NB4 (cell line): Measurements from ENCODE around the gene CNTNAP2.

Source experiments
- CTCF ChIP-seq: IDR thresholded peaks from one replicate; pipeline ENCODE4 v1.5.1; 2012; ENCODE audit warnings: low read depth, low read length
- MAX ChIP-seq: IDR thresholded peaks from 2 replicates; pipeline ENCODE4 v1.6.1; 2011; ENCODE audit warnings: low read depth, low read length
- MYC ChIP-seq: IDR thresholded peaks from 2 replicates; pipeline ENCODE4 v1.6.1; 2011; ENCODE audit warnings: low read depth, low read length
- POLR2A ChIP-seq: IDR thresholded peaks from 2 replicates; pipeline ENCODE4 v1.6.1; 2011; ENCODE audit warnings: mild to moderate bottlenecking; ENCODE audit not compliant: insufficient read length; ENCODE audit errors: extremely low read depth

GRCh38 chr7:147510201-147510542, 1393.6 kb downstream of the CNTNAP2 start:
- TF ChIP-seq CTCF = no peak
- no peak for TF ChIP-seq MAX
- TF ChIP-seq POLR2A = no peak
- no peak for TF ChIP-seq MYC
